Adipose tissue (tissue), 3 donors: ENCODE data around the gene GRIA1. TPM values are rescaled to one million over a fixed set of nuclear protein-coding genes. Genes with fewer than 3 reads are reported as not detected.

ENCODE experiments used
- H3K27ac ChIP-seq: one replicate; pipeline ENCODE4 v1.5.1; 2013; ENCODE audit warnings: low read depth, low read length
- WGBS, 3 donors: extraction: QIAGEN DNeasy Blood & Tissue Kit; methylation state at CpG; one replicate each; pipeline ENCODE4 v1.1.7; 2013; 5-methylcytosine and 5-hydroxymethylcytosine counted together
- polyA plus RNA-seq, 3 donors: library from polyadenylated mRNA; stranded (reverse); fragments of 200-250 nt; gene quantifications; one replicate each; pipeline ENCODE4 v1.2.3, GENCODE V29; 2013
- donor health status: healthy with polysubstance abuse.
- donor health status: Bipolar disorder and iron deficiency.
- donor health status: healthy.

Gene GRIA1
- polyA plus RNA-seq, 3 donors, result 0.02 to 0.45 (median 0.18) TPM

DNA sequence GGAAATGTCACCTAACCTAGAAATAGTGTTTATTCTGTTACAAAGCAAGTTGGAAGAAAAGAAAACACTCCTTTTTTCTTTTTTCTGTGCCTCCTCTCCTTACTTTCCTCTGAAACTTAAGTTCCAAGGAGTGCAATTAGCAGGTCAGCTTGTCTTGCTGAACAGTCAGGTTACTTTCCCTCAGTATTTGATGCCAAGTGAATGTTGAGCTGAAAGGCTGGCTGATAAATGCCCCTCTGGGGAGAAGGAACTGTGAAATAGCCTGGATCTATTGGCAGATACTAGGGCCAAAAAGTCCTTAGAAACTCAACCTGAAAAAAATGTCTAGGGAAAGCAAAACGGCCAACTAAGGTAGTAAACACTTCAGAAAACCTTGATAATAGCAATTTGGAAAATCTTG is 43.6 kb downstream of the GRIA1 start:
- WGBS, 3 donors, result 21 to 36% (median 26%) methylated on average over 1 of the region's 1 CpG
- H3K27ac ChIP-seq, result no peak overlapping the region

GRCh38 chr5:153537207-153537606 is 46.7 kb downstream of the GRIA1 start:
- no peak overlapping the region for H3K27ac ChIP-seq
- WGBS, 3 donors, result 62 to 85% (median 83%) methylated on average over 8 of the region's 8 CpGs

- H3K27ac ChIP-seq, result no peak overlapping the region
- 45 to 69% (median 63%) methylated on average over 4 of the region's 4 CpGs for WGBS, 3 donors
Observed at GRCh38 chr5:153539983-153540382, 49.5 kb downstream of the GRIA1 start.

- 69 to 95% (median 74%) methylated on average over 1 of the region's 1 CpG for WGBS, 3 donors
- H3K27ac ChIP-seq, result no peak overlapping the region
Observed at GRCh38 chr5:153542536-153542935, 52.1 kb downstream of the GRIA1 start.

GRCh38 chr5:153543288-153543687 is 52.8 kb downstream of the GRIA1 start:
- H3K27ac ChIP-seq, result no peak overlapping the region

GRCh38 chr5:153543959-153544470 is 53.5 kb downstream of the GRIA1 start:
- H3K27ac ChIP-seq, result no peak overlapping the region

DNA sequence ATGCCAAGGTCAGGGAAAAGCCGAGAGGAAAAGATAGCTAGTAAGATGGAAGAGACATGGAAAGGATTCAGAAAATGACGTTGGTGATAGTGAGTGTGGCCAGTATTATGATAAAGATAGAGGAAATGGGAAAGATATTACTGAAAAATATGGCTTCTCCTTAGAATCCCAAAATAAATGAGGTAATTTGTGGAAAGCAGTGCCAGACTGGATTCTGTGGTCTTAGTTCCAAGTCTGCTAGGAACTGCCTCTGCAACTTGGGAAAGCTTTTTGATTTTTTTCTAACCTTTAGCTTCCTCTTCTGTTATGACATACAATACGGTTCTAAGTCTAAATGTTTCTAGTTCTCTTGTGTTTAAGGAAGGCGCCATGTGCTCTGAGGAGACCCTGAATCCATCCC is 54.2 kb downstream of the GRIA1 start:
- WGBS, 3 donors, result 37 to 53% (median 41%) methylated on average over 4 of the region's 4 CpGs
- H3K27ac ChIP-seq, result no peak overlapping the region

- WGBS, 3 donors, result 32 to 88% (median 62%) methylated on average over 1 of the region's 1 CpG
- H3K27ac ChIP-seq, result no peak overlapping the region
Observed at GRCh38 chr5:153546566-153546965, 56.1 kb downstream of the GRIA1 start.

DNA sequence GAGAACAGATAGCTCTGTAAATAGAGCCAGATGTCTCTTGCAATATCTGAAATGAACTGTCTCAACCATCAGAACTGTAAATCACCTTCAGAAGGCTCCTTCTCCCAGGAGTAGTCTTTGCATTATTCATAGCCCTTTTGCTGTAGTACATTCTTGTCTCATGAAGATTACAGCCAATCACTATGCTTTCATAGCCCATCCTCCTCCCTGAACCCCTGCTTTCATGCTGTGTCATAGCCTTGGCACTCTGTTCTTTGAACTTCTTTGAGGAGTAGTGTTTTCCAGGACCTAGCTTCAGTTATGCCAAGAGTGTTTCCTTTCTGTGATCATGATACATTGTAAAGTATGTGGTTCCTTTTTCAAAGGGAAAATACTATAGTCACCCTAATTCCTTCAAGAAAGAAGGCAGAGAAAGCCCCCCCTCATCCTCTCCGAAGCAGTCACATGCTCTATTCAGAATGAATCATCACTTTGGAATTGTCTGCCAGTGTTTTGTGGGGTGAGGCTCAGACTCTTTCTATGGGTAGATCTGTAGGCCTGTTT is 61.1 kb downstream of the GRIA1 start:
- WGBS, 3 donors, result 4 to 12% (median 11%) methylated on average over 1 of the region's 1 CpG
- H3K27ac ChIP-seq, result no peak overlapping the region

- no peak overlapping the region for H3K27ac ChIP-seq
Observed at GRCh38 chr5:153552886-153553285, 62.4 kb downstream of the GRIA1 start.

DNA sequence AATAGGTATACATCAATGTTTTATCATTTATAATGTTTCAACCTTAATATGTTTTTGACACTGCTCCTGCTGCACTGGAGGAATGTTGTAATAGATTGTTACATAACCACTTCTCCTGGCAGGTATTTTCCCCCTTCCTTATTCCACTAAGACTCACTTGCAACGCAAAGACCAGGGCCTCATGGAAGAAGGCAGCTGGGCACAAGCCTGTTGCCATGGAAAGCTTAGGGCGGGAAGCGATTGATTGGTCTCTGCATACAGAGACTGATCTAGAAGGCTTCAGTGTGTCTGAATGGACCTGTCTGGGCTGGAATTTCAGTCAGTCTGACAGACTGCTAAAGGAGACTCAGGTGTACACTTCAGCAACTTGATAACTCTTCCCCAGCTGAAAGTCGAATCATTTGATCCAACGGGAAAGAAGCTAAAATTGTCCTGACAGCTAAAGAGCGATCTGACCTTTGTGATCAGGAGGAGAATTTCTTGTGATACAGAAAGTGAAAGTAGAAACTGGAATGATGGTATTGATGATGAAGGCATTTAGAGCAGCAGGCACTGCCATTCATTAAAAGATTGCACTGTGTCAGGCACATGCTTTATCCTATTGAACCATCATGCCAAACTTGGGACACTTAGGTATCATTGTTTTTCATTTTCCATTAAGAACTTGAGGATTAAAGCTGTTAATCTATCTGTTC is 65.1 kb downstream of the GRIA1 start:
- no peak overlapping the region for H3K27ac ChIP-seq
- 66 to 79% (median 75%) methylated on average over 6 of the region's 6 CpGs for WGBS, 3 donors

GRCh38 chr5:153558957-153559356 is 68.5 kb downstream of the GRIA1 start:
- WGBS, 3 donors, result 82 to 90% (median 87%) methylated on average over 3 of the region's 3 CpGs
- no peak overlapping the region for H3K27ac ChIP-seq

- H3K27ac ChIP-seq, result no peak overlapping the region
- 23 to 75% (median 58%) methylated on average over 1 of the region's 1 CpG for WGBS, 3 donors
Observed at GRCh38 chr5:153559926-153560325, 69.5 kb downstream of the GRIA1 start.

GRCh38 chr5:153562189-153562588 is 71.7 kb downstream of the GRIA1 start:
- 36 to 64% (median 57%) methylated on average over 1 of the region's 1 CpG for WGBS, 3 donors
- no peak overlapping the region for H3K27ac ChIP-seq

DNA sequence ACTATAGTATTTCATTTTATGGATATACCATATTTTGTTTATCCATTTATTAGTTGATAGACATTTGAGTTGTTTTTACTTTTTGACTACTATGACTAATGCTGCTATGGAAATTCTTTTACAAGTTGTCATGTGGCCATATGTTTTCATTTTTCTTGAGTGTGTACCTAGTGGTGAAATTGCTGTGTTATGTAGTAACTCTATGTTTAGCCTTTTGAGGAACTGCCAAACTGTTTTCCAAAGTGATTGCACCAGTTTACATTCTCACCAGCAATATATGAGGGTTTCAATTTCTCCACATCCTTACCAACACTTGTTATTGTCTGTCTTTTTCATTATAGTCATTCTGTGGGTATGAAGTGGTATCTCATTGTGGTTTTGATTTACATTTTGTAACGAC is 75.4 kb downstream of the GRIA1 start:
- 67 to 83% (median 74%) methylated on average over 1 of the region's 1 CpG for WGBS, 3 donors
- no peak overlapping the region for H3K27ac ChIP-seq

GRCh38 chr5:153569036-153569435 is 78.6 kb downstream of the GRIA1 start:
- 22 to 68% (median 68%) methylated on average over 1 of the region's 1 CpG for WGBS, 3 donors
- H3K27ac ChIP-seq, result no peak overlapping the region

DNA sequence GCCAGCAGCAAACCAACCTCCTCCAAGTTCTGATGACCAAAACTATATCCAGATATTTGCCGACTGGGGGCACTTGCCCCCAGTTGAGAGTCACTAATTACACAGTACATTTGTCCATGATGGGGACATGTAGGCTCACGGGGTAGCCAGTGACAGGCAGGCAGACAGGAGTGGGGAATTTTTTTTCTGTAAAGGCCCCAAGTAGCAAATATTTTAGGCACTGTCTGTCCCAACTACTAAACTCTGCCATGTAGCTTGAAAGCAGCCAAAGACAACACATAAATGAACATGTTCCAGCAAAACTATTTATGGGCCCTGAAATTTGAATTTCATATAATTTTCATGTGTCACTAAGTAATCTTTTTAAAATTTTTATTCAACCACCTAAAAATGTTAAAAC is 80.7 kb downstream of the GRIA1 start:
- no peak overlapping the region for H3K27ac ChIP-seq
- WGBS, 3 donors, result 77 to 90% (median 84%) methylated on average over 2 of the region's 2 CpGs

- no peak overlapping the region for H3K27ac ChIP-seq
- 82 to 92% (median 88%) methylated on average over 8 of the region's 8 CpGs for WGBS, 3 donors
Observed at GRCh38 chr5:153572411-153573145, 82.1 kb downstream of the GRIA1 start.

- WGBS, 3 donors, result 66 to 73% (median 73%) methylated on average over 4 of the region's 4 CpGs
- no peak overlapping the region for H3K27ac ChIP-seq
Observed at GRCh38 chr5:153573326-153574033, 83.0 kb downstream of the GRIA1 start.
